PC-3 (cell line): ENCODE data around the gene SLC1A7. TPM values are rescaled to one million over a fixed set of nuclear protein-coding genes. Genes with fewer than 3 reads are reported as not detected.

Experiments used
- ATAC-seq: fragments of 200-7000 bp; cut with Tn5 transposase; 2 replicates; pipeline ENCODE4 v1.9.1; 2020; ENCODE audit warnings: mild to moderate bottlenecking, moderate library complexity
- Bru-seq: library from RNA; stranded (reverse); fragments of 400-500 nt; gene quantifications from one replicate; lab custom pipeline; 2021; lab: Mats Ljungman, UMichigan
- BruChase-seq, 2 experiments: library from RNA; stranded (reverse); fragments of 400-500 nt; gene quantifications; one replicate each; lab custom pipeline; 2021; lab: Mats Ljungman, UMichigan
- BruUV-seq: library from RNA; stranded (reverse); fragments of 400-500 nt; replicated peaks from 2 replicates; lab custom pipeline; 2021; lab: Mats Ljungman, UMichigan
- CTCF ChIA-PET: fragments of 300-600 bp; sonication (Branson Sonifier 250); formaldehyde crosslinking; loops from one replicate; lab custom pipeline; 2022; ENCODE audit warnings: antibody characterized with exemption; lab: Charles Lee
- POLR2A ChIA-PET: fragments of 300-600 bp; sonication (Branson Sonifier 250); formaldehyde crosslinking; loops from one replicate; lab custom pipeline; 2022; ENCODE audit warnings: antibody characterized with exemption; ENCODE audit not compliant: unreplicated experiment; lab: Charles Lee
- DNase-seq: peaks from one replicate; pipeline ENCODE4 v3.0.0-alpha.2; 2015
- H2AFZ ChIP-seq: fragments of 300-600 bp; sonication (generic); 2 replicates; pipeline ENCODE4 v1.6.0; 2016; ENCODE audit warnings: antibody characterized with exemption, low read length
- H3F3A ChIP-seq: fragments of 300-600 bp; sonication (generic); one replicate; pipeline ENCODE4 v1.6.0; 2017; ENCODE audit warnings: antibody characterized with exemption, low read length, control low read depth, mild to moderate bottlenecking; ENCODE audit not compliant: unreplicated experiment
- H3K27ac ChIP-seq: fragments of 300-600 bp; sonication (generic); 2 replicates; pipeline ENCODE4 v1.5.1; 2016; ENCODE audit warnings: mild to moderate bottlenecking, low read length
- H3K27me3 ChIP-seq: fragments of 300-600 bp; sonication (generic); 2 replicates; pipeline ENCODE4 v1.6.1; 2016; ENCODE audit warnings: low read length, mixed read lengths
- H3K36me3 ChIP-seq: fragments of 300-600 bp; sonication (generic); 2 replicates; pipeline ENCODE4 v1.6.1; 2016; ENCODE audit warnings: low read depth, mixed run types, low read length, mixed read lengths
- H3K4me1 ChIP-seq: fragments of 300-600 bp; sonication (generic); 2 replicates; pipeline ENCODE4 v1.5.1; 2016; ENCODE audit warnings: low read length; ENCODE audit not compliant: insufficient read depth
- H3K4me2 ChIP-seq: fragments of 300-600 bp; sonication (generic); 2 replicates; pipeline ENCODE4 v1.6.0; 2016; ENCODE audit warnings: low read length
- H3K4me3 ChIP-seq: fragments of 300-600 bp; sonication (generic); 2 replicates; pipeline ENCODE4 v1.5.1; 2016; ENCODE audit warnings: mild to moderate bottlenecking, low read length, mixed read lengths
- H3K79me2 ChIP-seq: fragments of 300-600 bp; sonication (generic); 2 replicates; pipeline ENCODE4 v1.6.1; 2017; ENCODE audit warnings: low read length, mixed read lengths
- H3K9ac ChIP-seq: fragments of 300-600 bp; sonication (generic); 2 replicates; pipeline ENCODE4 v1.6.0; 2016; ENCODE audit warnings: mild to moderate bottlenecking, low read length
- H3K9me2 ChIP-seq: fragments of 300-600 bp; sonication (generic); replicated peaks from 2 replicates; pipeline ENCODE4 v1.6.1; 2016; ENCODE audit warnings: mixed run types, low read length, mixed read lengths
- H3K9me3 ChIP-seq: fragments of 300-600 bp; sonication (generic); 2 replicates; pipeline ENCODE4 v1.6.1; 2016; ENCODE audit warnings: low read length, mixed read lengths
- H4K20me1 ChIP-seq: fragments of 300-600 bp; sonication (generic); 2 replicates; pipeline ENCODE4 v1.6.1; 2016; ENCODE audit warnings: low read length, mixed read lengths
- CTCF ChIP-seq: fragments of 300-600 bp; sonication (generic); conservative IDR thresholded peaks from 2 replicates; pipeline ENCODE4 v1.5.1; 2017; ENCODE audit warnings: antibody characterized with exemption, low read depth, mild to moderate bottlenecking, low read length
- EZH2 ChIP-seq: fragments of 300-600 bp; sonication (generic); IDR thresholded peaks from one replicate; pipeline ENCODE4 v1.6.1; 2017; ENCODE audit warnings: antibody characterized with exemption, mild to moderate bottlenecking, low read length; ENCODE audit not compliant: unreplicated experiment
- EZH2phosphoT487 ChIP-seq: fragments of 300-600 bp; sonication (generic); IDR thresholded peaks from 2 replicates; pipeline ENCODE4 v1.6.1; 2018; ENCODE audit warnings: mild to moderate bottlenecking, antibody characterized with exemption, low read length, borderline replicate concordance
- intact Hi-C: fragments of 100-400 bp; cut with micrococcal nuclease; formaldehyde crosslinking; loops from 2 replicates; pipeline ENCODE4 v1.9.0; 2023
- long read RNA-seq: library from polyadenylated mRNA; unstranded; transcript quantifications from one replicate; pipeline ENCODE4 v2.0.0, GENCODE V29; 2021; ENCODE audit not compliant: unreplicated experiment
- total RNA-seq: library from RNA; depleted of rRNA; stranded (reverse); fragments of >200 nt; gene quantifications from 2 replicates; pipeline ENCODE4 v1.2.3, GENCODE V29; 2014; rRNA removed

SLC1A7 gene
- total RNA-seq (0.23 and 0.26 TPM in 2 replicates), Bru-seq, nascent RNA (percentile 11 among the genes with signal in this experiment), BruChase-seq, experiment 1, labeled RNA remaining after a 6-hour chase (percentile 17 among the genes with signal in this experiment), BruChase-seq, experiment 2, labeled RNA remaining after a 2-hour chase (percentile 9 among the genes with signal in this experiment)
- long read RNA-seq, result 0 reads

- ChIA-PET POLR2A (no interaction called here), CTCF (no interaction called here)
- ATAC-seq, result no peak
- Histone ChIP-seq H3K9me2 (no peaks in the 10 kb centered on the region), H3F3A (no peaks in the 10 kb centered on the region), H3K4me1 (peaks cover 42% of the 10 kb centered on the region), H3K9ac (no peak within 1 kb of the TSS), H3K4me3 (no peak within 1 kb of the TSS), H3K36me3 (no peaks in the 10 kb centered on the region), H3K27me3 (no peaks in the 10 kb centered on the region), H3K79me2 (no peaks in the 10 kb centered on the region), H3K4me2 (no peak within 1 kb of the TSS), H2AFZ (no peak within 1 kb of the TSS), H3K27ac (no peak within 1 kb of the TSS), H4K20me1 (no peaks in the 10 kb centered on the region), H3K9me3 (0 out of 2 replicates have a peak, but pooled peaks cover 3% of the 10 kb centered on the region)
- intact Hi-C loops, result no loop called here
- no peak for DNase-seq
- BruUV-seq, result no TSS peak
- no peak for TF ChIP-seq CTCF
- TF ChIP-seq EZH2phosphoT487, result no peak
- TF ChIP-seq EZH2, result no peak
Measured at GRCh38 chr1:53142226-53142853, at the start of gene SLC1A7. SLC1A7 (minus strand) TSS chr1:53142638; CDS start chr1:53142449, 189 bp downstream.

GRCh38 chr1:53190210-53190611 lies 47.8 kb upstream of the SLC1A7 start:
- Histone ChIP-seq H3K4me3 (no peak overlapping the region), H3K9ac (no peak overlapping the region), H3K27me3 (no peaks in the 10 kb centered on the region), H2AFZ (no peak overlapping the region), H3K4me1 (peaks cover 20% of the 10 kb centered on the region), H3K9me2 (no peaks in the 10 kb centered on the region), H3K36me3 (no peaks in the 10 kb centered on the region), H3F3A (no peaks in the 10 kb centered on the region), H4K20me1 (no peaks in the 10 kb centered on the region), H3K4me2 (no peak overlapping the region), H3K9me3 (no peaks in the 10 kb centered on the region), H3K27ac (no peak overlapping the region), H3K79me2 (no peaks in the 10 kb centered on the region)
- CTCF ChIA-PET, result no interaction called here
- ATAC-seq (no peak), DNase-seq (no peak)
- intact Hi-C loops, result no loop called here
- POLR2A ChIA-PET, result interaction anchor here (0.8 kb wide), 1 partner anchor 36 kb away, joined by 4 read pairs; no protein-coding TSS in a partner anchor
- no peak for TF ChIP-seq EZH2phosphoT487
- no peak for TF ChIP-seq CTCF
- TF ChIP-seq EZH2, result no peak
- no TSS peak for BruUV-seq

GRCh38 chr1:53189061-53189460 lies 46.6 kb upstream of the SLC1A7 start:
- H3K9ac ChIP-seq, result no peak overlapping the region
- H3K4me1 ChIP-seq, result peaks cover 21% of the 10 kb centered on the region
- H3K27ac ChIP-seq, result no peak overlapping the region
- no peaks in the 10 kb centered on the region for H4K20me1 ChIP-seq
- intact Hi-C loops, result loop anchor here (5.0 to 10.0 kb wide), 2 partner anchors 174 to 267 kb away; partner anchors contain the start of gene ECHDC2
- H3K36me3 ChIP-seq, result no peaks in the 10 kb centered on the region
- H3K79me2 ChIP-seq, result no peaks in the 10 kb centered on the region
- ATAC-seq (no peak), DNase-seq (no peak)
- no peak overlapping the region for H3K4me2 ChIP-seq
- no peaks in the 10 kb centered on the region for H3K9me2 ChIP-seq
- ChIA-PET CTCF (no interaction called here), POLR2A (no interaction called here)
- H3K27me3 ChIP-seq, result no peaks in the 10 kb centered on the region
- H2AFZ ChIP-seq, result no peak overlapping the region
- BruUV-seq, result no TSS peak
- H3K9me3 ChIP-seq, result no peaks in the 10 kb centered on the region
- TF ChIP-seq CTCF, result no peak
- no peak for TF ChIP-seq EZH2
- TF ChIP-seq EZH2phosphoT487, result no peak
- no peak overlapping the region for H3K4me3 ChIP-seq
- H3F3A ChIP-seq, result no peaks in the 10 kb centered on the region
